NB4 (cell line): Measurements from ENCODE around the gene CD52.

ENCODE experiments used
- MAX ChIP-seq: IDR thresholded peaks from 2 replicates; pipeline ENCODE4 v1.6.1; 2011; ENCODE audit warnings: low read depth, low read length
- MYC ChIP-seq: IDR thresholded peaks from 2 replicates; pipeline ENCODE4 v1.6.1; 2011; ENCODE audit warnings: low read depth, low read length
- POLR2A ChIP-seq: IDR thresholded peaks from 2 replicates; pipeline ENCODE4 v1.6.1; 2011; ENCODE audit warnings: mild to moderate bottlenecking; ENCODE audit not compliant: insufficient read length; ENCODE audit errors: extremely low read depth
- TF ChIP-seq, protein P1 (sequence below): IDR thresholded peaks from one replicate; pipeline ENCODE4 v1.5.1; 2012; ENCODE audit warnings: low read depth, low read length

DNA sequence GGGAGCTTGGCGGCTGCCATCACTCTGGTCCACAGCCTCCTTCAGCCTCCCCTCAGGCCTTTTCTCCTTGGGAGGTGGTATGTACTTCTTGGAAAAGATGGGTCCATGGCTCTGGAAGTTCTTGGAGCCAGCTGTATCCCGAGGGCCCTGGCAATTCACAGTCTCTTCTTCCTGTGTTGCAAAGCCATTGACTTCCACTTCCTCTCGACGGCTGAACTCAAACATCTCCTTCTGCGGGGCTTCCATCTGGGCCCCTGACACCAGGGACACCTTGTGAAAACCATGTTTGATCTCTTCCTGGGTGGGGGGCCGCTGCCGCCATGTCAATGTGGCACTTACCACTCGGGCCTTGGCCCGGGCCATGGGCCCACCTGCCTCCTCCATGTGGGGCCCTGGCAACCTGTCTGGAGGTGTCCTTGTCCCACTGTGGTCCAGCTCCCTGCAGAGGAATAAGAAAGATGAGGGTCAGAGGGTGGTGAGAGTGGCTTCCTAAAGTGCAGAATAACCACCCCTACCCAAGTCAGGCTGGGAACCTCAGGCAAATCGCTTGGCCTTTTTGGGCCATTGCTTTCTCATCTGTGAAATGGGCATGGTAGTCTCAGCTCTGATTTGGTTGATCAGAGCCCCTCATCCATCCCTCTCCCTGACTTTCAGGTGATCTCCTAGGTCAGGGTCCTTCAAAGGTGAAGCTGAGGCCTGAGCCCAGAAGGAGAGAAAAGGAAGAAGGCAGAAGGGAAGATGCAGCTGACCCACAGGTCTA is 28.7 kb downstream of the CD52 start:
- TF ChIP-seq, protein P1, sequence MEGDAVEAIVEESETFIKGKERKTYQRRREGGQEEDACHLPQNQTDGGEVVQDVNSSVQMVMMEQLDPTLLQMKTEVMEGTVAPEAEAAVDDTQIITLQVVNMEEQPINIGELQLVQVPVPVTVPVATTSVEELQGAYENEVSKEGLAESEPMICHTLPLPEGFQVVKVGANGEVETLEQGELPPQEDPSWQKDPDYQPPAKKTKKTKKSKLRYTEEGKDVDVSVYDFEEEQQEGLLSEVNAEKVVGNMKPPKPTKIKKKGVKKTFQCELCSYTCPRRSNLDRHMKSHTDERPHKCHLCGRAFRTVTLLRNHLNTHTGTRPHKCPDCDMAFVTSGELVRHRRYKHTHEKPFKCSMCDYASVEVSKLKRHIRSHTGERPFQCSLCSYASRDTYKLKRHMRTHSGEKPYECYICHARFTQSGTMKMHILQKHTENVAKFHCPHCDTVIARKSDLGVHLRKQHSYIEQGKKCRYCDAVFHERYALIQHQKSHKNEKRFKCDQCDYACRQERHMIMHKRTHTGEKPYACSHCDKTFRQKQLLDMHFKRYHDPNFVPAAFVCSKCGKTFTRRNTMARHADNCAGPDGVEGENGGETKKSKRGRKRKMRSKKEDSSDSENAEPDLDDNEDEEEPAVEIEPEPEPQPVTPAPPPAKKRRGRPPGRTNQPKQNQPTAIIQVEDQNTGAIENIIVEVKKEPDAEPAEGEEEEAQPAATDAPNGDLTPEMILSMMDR: no peak
- TF ChIP-seq MYC: no peak
- no peak for TF ChIP-seq POLR2A
- TF ChIP-seq MAX: no peak
